Spinal cord (tissue), 10 donors: ENCODE results near the gene ATXN7. TPM values are rescaled to one million over a fixed set of nuclear protein-coding genes. Genes with fewer than 3 reads are reported as not detected.

ENCODE experiments used
- DNase-seq, 6 donors: peaks; one replicate each; pipeline versions ENCODE4 v3.0.0 to v3.0.0-alpha.2; 2013 to 2015; ENCODE audit warnings: low spot score in 6 of 6, low read depth in 4 of 6
- H3K27ac ChIP-seq: one replicate; pipeline ENCODE4 v1.5.1; 2013; ENCODE audit warnings: low read depth, low read length, control low read depth
- H3K27me3 ChIP-seq: one replicate; pipeline ENCODE4 v1.6.1; 2013; ENCODE audit warnings: low read length; ENCODE audit not compliant: control insufficient read depth, insufficient read depth
- H3K36me3 ChIP-seq: one replicate; pipeline ENCODE4 v1.6.1; 2013; ENCODE audit warnings: low read length; ENCODE audit not compliant: control insufficient read depth, insufficient read depth
- H3K4me1 ChIP-seq: one replicate; pipeline ENCODE4 v1.6.1; 2013; ENCODE audit warnings: low read length; ENCODE audit not compliant: control insufficient read depth, insufficient read depth
- H3K4me3 ChIP-seq: one replicate; pipeline ENCODE4 v1.5.1; 2013; ENCODE audit warnings: low read depth, low read length, control low read depth
- H3K9me3 ChIP-seq: one replicate; pipeline ENCODE4 v1.6.1; 2013; ENCODE audit warnings: low read length; ENCODE audit not compliant: control insufficient read depth, insufficient read depth
- WGBS: methylation state at CpG from one replicate; pipeline ENCODE4 v1.1.5; 2013; ENCODE audit warnings: missing lambda C conversion rate; ENCODE audit not compliant: insufficient coverage; 5-methylcytosine and 5-hydroxymethylcytosine counted together
- polyA plus RNA-seq, 2 donors: library from polyadenylated mRNA; unstranded; fragments of 120-200 nt; gene quantifications; one replicate each; pipeline ENCODE4 v1.2.1, GENCODE V29; 2013; ENCODE audit not compliant: insufficient read length in 2 of 2
- total RNA-seq, 2 donors: library from RNA; depleted of rRNA in 1 of 2; stranded (reverse); fragments of 120-200 nt in 1 of 2; fragments of >200 nt in 1 of 2; gene quantifications; one replicate each; pipeline versions ENCODE4 v1.2.3 to v1.2.4, GENCODE V29; 2013 to 2014
- donor health status: healthy.

ATXN7 gene
- total and polyA plus RNA-seq, 4 donors = 13.8 to 14.9 (median 14.7) TPM

GRCh38 chr3:63968612-63969350, 105.1 kb downstream of the ATXN7 start:
- no CpG with 5 or more reads among the region's 3 CpGs for WGBS
- Histone ChIP-seq H3K36me3 (peaks cover 3% of the 10 kb centered on the region), H3K9me3 (no peaks in the 10 kb centered on the region), H3K4me1 (peaks cover 19% of the 10 kb centered on the region), H3K27ac (peak overlapping the region; percentile 78), H3K27me3 (no peaks in the 10 kb centered on the region), H3K4me3 (no peak overlapping the region)
- DNase-seq = no peak

- no peak overlapping the region for H3K27ac ChIP-seq
- DNase-seq = no peak
- 15% methylated on average over 2 of the region's 2 CpGs for WGBS
- no peaks in the 10 kb centered on the region for H3K9me3 ChIP-seq
- H3K36me3 ChIP-seq = peaks cover 3% of the 10 kb centered on the region
- H3K4me1 ChIP-seq = peaks cover 19% of the 10 kb centered on the region
- no peaks in the 10 kb centered on the region for H3K27me3 ChIP-seq
- no peak overlapping the region for H3K4me3 ChIP-seq
Measured at GRCh38 chr3:63969876-63970275, 106.2 kb downstream of the ATXN7 start.

- no peak overlapping the region for H3K4me3 ChIP-seq
- H3K9me3 ChIP-seq = no peaks in the 10 kb centered on the region
- H3K36me3 ChIP-seq = peaks cover 3% of the 10 kb centered on the region
- H3K27ac ChIP-seq = peak overlapping the region; percentile 41
- H3K4me1 ChIP-seq = peaks cover 18% of the 10 kb centered on the region
- 31% methylated on average over 7 of the region's 11 CpGs for WGBS
- DNase-seq = peak in 2 of 6 donors; percentile 65 to 73
- no peaks in the 10 kb centered on the region for H3K27me3 ChIP-seq
Measured at GRCh38 chr3:63970631-63971475, 107.2 kb downstream of the ATXN7 start.

GRCh38 chr3:63972196-63972595, 108.5 kb downstream of the ATXN7 start:
- Histone ChIP-seq H3K27me3 (no peaks in the 10 kb centered on the region), H3K4me3 (no peak overlapping the region), H3K4me1 (peaks cover 20% of the 10 kb centered on the region), H3K27ac (peak overlapping the region; percentile 35), H3K9me3 (no peaks in the 10 kb centered on the region), H3K36me3 (peaks cover 3% of the 10 kb centered on the region)
- no CpG with 5 or more reads among the region's 2 CpGs for WGBS
- DNase-seq = no peak

- DNase-seq = no peak
- 31% methylated on average over 4 of the region's 4 CpGs for WGBS
- Histone ChIP-seq H3K27me3 (no peaks in the 10 kb centered on the region), H3K9me3 (no peaks in the 10 kb centered on the region), H3K4me1 (peaks cover 16% of the 10 kb centered on the region), H3K4me3 (no peak overlapping the region), H3K36me3 (peaks cover 3% of the 10 kb centered on the region), H3K27ac (no peak overlapping the region)
Measured at GRCh38 chr3:63972987-63973386, 109.3 kb downstream of the ATXN7 start.

- H3K9me3 ChIP-seq = no peaks in the 10 kb centered on the region
- WGBS = 92% methylated on average over 8 of the region's 8 CpGs
Measured at GRCh38 chr3:63973406-63973805, 109.7 kb downstream of the ATXN7 start.

GRCh38 chr3:63974451-63974850, 110.8 kb downstream of the ATXN7 start:
- 100% methylated on average over 1 of the region's 1 CpG for WGBS
- Histone ChIP-seq H3K27me3 (no peaks in the 10 kb centered on the region), H3K36me3 (peaks cover 3% of the 10 kb centered on the region), H3K9me3 (no peaks in the 10 kb centered on the region), H3K4me1 (peaks cover 13% of the 10 kb centered on the region), H3K27ac (no peak overlapping the region), H3K4me3 (no peak overlapping the region)
- DNase-seq = no peak

More at GRCh38 chr3:63973406-63973805, 109.7 kb downstream of the ATXN7 start:
- H3K4me3 ChIP-seq = no peak overlapping the region
- no peak for DNase-seq
- H3K27ac ChIP-seq = no peak overlapping the region
- peaks cover 13% of the 10 kb centered on the region for H3K4me1 ChIP-seq
- no peaks in the 10 kb centered on the region for H3K27me3 ChIP-seq
- peaks cover 3% of the 10 kb centered on the region for H3K36me3 ChIP-seq

- Histone ChIP-seq H3K27me3 (no peaks in the 10 kb centered on the region), H3K4me3 (no peak overlapping the region), H3K4me1 (peaks cover 13% of the 10 kb centered on the region), H3K27ac (peak overlapping the region; percentile 34), H3K9me3 (no peaks in the 10 kb centered on the region), H3K36me3 (peaks cover 4% of the 10 kb centered on the region)
- 50% methylated on average over 2 of the region's 3 CpGs for WGBS
- DNase-seq = peak in 2 of 6 donors; percentile 65 to 79
Measured at GRCh38 chr3:63975723-63976122, 112.1 kb downstream of the ATXN7 start.

GRCh38 chr3:63976161-63976871, 112.6 kb downstream of the ATXN7 start:
- no peak for DNase-seq
- Histone ChIP-seq H3K9me3 (no peaks in the 10 kb centered on the region), H3K4me3 (no peak overlapping the region), H3K27me3 (no peaks in the 10 kb centered on the region), H3K4me1 (peaks cover 13% of the 10 kb centered on the region), H3K36me3 (peaks cover 8% of the 10 kb centered on the region), H3K27ac (peak overlapping the region; percentile 34)
- WGBS = no CpG with 5 or more reads among the region's 4 CpGs
